GM12865 (cell line): ENCODE results near the gene EFCAB12.

Source experiments
- DNase-seq: peaks from one replicate; pipeline ENCODE4 v3.0.0; 2010; ENCODE audit warnings: low read depth
- H3K4me3 ChIP-seq: 2 replicates; pipeline ENCODE4 v1.5.1; 2011; ENCODE audit warnings: mild to moderate bottlenecking, low read depth, low read length, control low read depth
- TF ChIP-seq, protein P1 (sequence below): IDR thresholded peaks from 2 replicates; pipeline ENCODE4 v1.5.1; 2011; ENCODE audit warnings: low read length, control low read depth, low read depth, inconsistent platforms; ENCODE audit not compliant: insufficient read depth; ENCODE audit errors: missing control alignments

The EFCAB12 gene

DNA sequence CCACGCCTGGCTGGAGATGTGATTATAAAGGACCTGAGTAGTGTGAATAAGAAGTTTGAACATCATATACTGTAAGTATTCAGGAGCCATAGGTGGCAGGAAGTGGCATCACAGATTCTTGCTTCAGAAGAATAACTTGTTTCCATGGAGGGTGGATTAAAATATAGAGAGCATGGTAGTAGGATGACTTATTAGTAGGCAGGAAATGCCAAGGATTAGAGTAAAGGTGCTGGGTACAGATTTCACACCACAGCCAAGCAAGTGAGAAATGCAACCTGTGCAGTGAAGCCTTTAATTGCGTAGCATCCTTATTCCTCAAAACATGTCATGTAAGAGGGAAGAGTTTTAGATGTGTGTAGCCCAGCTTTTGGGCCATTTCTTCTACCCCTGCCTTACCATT, 42.4 kb upstream of the EFCAB12 start:
- TF ChIP-seq, protein P1, sequence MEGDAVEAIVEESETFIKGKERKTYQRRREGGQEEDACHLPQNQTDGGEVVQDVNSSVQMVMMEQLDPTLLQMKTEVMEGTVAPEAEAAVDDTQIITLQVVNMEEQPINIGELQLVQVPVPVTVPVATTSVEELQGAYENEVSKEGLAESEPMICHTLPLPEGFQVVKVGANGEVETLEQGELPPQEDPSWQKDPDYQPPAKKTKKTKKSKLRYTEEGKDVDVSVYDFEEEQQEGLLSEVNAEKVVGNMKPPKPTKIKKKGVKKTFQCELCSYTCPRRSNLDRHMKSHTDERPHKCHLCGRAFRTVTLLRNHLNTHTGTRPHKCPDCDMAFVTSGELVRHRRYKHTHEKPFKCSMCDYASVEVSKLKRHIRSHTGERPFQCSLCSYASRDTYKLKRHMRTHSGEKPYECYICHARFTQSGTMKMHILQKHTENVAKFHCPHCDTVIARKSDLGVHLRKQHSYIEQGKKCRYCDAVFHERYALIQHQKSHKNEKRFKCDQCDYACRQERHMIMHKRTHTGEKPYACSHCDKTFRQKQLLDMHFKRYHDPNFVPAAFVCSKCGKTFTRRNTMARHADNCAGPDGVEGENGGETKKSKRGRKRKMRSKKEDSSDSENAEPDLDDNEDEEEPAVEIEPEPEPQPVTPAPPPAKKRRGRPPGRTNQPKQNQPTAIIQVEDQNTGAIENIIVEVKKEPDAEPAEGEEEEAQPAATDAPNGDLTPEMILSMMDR, result no peak
- no peak for DNase-seq
- H3K4me3 ChIP-seq, result no peak overlapping the region

DNA sequence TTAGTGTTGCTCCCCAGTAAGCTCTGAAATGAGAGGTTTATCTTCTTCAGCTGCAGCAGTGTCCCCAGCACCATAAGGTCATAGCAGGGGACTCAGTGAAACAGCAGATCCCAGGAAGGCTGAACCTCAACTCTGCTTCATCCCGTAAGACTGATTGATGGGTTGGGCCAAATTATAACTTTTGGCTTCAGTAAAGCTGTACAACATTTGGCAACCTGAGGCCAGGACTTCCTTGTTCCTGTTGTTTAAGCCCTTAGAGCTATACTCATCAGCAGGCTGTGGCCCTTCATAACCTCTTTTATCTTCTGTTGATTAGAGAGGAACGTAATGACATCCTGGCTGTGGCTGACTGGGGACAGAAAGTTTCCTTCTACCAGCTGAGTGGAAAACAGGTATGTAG, 40.6 kb upstream of the EFCAB12 start:
- no peak overlapping the region for H3K4me3 ChIP-seq
- TF ChIP-seq, protein P1, result no peak
- DNase-seq, result no peak

- TF ChIP-seq, protein P1, result no peak
- H3K4me3 ChIP-seq, result no peak overlapping the region
- no peak for DNase-seq
Measured at GRCh38 chr3:129467932-129468331, 39.5 kb upstream of the EFCAB12 start.

GRCh38 chr3:129463716-129464115, 35.3 kb upstream of the EFCAB12 start:
- no peak for DNase-seq
- TF ChIP-seq, protein P1, result no peak
- no peak overlapping the region for H3K4me3 ChIP-seq

- no peak for DNase-seq
- no peak overlapping the region for H3K4me3 ChIP-seq
- TF ChIP-seq, protein P1, result no peak
Measured at GRCh38 chr3:129463094-129463493, 34.7 kb upstream of the EFCAB12 start.

GRCh38 chr3:129462361-129462968, 34.0 kb upstream of the EFCAB12 start:
- DNase-seq, result no peak
- TF ChIP-seq, protein P1, result no peak
- H3K4me3 ChIP-seq, result no peak overlapping the region
